Measurements from ENCODE around the gene MLST8.

DNA sequence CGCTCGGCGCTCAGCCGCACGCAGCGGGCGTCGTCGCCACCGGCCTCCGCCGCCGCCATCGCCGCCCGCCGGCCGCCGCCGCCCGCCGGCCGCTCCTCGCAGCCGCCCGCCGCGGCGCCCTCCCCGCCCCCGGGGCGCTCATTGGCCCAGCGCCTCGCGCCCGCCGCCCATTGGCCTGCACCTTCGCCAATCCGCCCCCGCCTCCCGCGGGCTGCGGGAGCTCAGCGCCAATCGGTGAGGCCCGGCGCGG lies 9.4 kb downstream of the MLST8 start, which contains the start of gene PGP:
- no peak for TF ChIP-seq CTCF (IDR thresholded peaks at IDR 0.05 in 2 of 3, conservative IDR thresholded peaks at IDR 0.05 in 1 of 3; ENCODE audit: borderline replicate concordance in 1 of 3, insufficient read depth in 1 of 3, low read depth in 2 of 3, low read length in 2 of 3)
- no peak for TF ChIP-seq POLR2A (IDR thresholded peaks at IDR 0.05; ENCODE audit: borderline replicate concordance, extremely low read depth, insufficient read depth, insufficient read length)
